ENCODE results near the gene TCF7L2.
"Not testable (repeated sequence)": the region's sequence is repeated elsewhere in the genome, so short reads cannot be mapped to it uniquely, and the experiment has no call there.

The TCF7L2 gene

DNA sequence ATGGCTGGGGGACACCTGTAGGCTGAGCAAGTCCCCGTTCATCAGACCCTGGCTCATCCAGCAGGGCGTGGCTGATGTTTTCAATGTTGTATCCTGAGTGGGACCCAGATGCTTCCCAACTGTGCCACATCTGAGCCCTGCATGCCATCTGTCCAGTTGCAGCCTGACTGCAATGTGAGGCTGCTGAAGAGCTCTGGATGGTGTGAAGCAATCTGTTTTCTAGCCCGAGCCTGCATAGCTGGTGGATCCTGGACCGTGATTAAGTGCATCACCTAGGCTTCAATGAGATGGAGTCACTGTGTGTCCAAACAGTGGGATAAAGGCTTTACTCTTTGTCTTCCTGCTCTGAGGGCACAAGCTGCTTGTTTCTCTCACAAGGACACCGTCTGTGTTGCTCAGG, 99.8 kb downstream of the TCF7L2 start:
- peak; percentile 39 for DNase-seq

GRCh38 chr10:113052076-113052830, 102.2 kb downstream of the TCF7L2 start:
- DNase-seq: no peak

DNA sequence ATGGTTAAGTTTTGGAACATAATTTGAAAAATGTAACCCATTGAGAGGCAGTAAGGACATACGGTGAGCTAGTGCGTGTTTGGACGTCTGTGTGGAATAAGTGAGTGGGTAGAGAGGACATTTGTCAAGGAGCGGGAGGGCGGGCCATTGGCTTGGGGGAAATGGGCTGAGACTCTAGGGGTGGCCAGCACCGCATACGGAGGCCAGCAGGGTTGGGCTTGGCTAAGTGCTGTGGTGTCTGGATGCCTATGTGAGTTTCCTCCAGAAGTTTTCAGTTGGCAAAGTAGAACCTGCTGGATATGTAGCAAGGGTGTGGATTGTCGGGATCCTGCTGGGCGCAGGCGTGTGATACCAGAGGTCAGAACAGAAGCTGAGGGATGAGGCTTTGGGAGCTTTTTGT, 103.0 kb downstream of the TCF7L2 start:
- DNase-seq: no peak

- no peak for DNase-seq
These were observed 103.8 kb downstream of the TCF7L2 start for GRCh38 chr10:113053881-113054280.

DNA sequence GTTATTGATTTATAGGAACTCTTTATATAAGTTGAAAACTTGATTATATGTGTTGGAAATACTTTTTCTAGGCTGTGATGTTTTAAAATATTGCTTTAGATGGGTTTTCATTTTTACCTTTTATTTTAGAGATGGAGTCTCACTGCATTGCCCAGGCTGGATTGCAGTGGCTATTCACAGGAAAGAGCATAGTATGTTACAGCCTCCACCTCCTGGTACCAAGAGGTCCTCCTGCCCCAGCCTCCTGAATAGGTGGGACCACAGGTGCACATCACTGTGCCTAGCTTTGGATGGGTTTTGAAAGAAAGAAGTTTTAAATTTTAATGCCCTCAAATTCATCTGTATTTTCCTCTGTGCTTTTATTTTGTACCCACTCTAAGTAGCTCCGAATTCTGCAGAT, 105.4 kb downstream of the TCF7L2 start:
- DNase-seq: no peak

GRCh38 chr10:113056030-113056429, 106.0 kb downstream of the TCF7L2 start:
- DNase-seq: no peak

DNA sequence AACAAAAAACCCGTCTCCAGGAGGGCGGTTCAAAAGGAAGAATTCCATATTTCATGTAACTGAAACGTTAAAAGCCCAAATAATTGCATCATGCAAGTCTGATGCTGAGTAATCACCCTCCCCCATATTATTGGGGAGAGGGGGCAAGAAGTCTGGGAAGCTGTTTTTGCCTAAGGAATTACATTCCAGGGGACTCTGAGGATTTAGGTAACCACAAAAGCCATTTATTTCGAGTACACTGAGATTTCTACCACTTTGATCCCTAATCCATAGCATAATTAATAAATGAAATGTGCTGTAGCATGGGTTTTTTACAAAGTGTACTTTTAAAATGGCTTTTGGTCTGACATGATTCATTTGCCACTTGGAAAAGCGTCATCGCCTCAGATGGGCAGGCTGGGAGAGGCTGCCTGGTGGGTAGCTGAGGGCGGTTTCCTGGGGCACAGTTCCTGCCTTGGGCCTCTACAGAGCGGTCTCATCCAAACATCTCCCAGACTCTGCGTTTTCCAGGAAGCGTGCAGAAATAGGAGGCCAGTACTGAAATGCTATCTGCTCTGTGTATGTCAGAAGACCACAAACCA, 106.5 kb downstream of the TCF7L2 start:
- DNase-seq: no peak

DNA sequence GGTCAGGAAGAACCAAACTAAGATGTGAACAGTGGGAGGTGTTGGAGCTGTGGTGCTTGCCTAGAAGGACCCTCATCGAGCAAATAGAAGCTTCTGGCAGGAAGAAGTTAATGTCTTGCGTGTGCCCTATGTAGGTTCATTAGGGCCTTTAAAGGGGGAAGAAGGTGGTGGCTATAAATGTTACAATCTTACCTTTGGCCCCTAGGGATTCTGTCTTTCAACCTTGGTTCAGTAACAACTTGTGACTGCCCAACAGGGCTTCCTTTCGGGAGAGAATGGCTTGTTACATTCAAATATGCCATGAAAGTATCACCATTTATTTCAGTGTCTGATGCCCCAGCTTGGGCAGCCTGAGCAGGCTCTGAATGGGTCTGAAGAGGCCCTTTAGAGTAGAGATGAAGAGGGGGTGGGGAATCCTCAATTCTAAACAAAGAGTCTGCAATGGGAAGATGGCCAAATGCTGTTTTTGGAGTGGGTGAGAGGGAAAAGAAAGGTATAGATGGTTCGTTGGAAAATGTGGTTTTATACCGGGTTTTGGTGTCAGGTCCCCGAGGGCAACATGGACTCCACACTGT, 108.0 kb downstream of the TCF7L2 start:
- no peak for DNase-seq

DNA sequence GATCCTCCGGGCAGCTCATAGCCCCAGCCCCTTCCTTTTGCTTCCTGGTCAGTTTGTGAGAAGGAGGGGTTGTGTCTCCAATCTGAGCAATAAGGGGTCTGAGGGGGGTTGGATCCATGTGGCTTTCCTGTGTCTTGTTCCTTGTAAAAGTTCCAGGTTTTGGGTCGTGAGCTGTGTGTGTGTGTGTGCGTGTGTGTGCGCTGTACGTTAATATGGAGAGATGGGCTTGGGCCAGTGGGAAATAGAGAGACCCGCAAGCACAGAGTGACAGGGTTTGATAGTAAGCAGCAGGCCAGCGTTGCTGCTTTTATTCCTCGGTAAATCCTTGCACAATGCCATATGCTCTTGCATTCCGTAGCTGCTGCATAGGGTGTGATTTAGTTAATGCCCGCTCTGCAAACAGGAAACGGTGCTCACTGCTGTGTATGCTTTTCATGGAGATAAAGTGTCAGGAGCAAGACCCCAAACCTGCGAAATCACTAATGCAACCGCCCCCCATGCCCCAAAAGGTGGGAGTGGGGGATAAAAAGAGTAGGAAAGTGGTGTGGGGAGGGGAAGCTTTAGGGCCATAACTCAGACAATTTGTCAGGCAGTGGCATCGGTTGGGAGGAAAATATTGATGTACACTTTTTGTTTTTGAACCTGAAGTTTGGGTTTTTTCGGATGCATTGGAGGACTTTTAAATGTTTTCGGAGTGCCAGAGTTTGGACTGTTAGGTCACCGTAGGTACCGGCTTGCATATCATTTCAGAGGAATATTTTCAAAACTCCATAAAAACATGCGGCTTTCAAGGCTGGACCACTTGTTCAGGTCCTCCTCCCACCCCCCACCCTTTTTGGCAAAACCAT, 108.7 kb downstream of the TCF7L2 start:
- DNase-seq: peak; percentile 25

GRCh38 chr10:113059371-113059780, 109.3 kb downstream of the TCF7L2 start:
- no peak for DNase-seq

GRCh38 chr10:113060201-113061053, 110.4 kb downstream of the TCF7L2 start:
- DNase-seq: no peak

DNA sequence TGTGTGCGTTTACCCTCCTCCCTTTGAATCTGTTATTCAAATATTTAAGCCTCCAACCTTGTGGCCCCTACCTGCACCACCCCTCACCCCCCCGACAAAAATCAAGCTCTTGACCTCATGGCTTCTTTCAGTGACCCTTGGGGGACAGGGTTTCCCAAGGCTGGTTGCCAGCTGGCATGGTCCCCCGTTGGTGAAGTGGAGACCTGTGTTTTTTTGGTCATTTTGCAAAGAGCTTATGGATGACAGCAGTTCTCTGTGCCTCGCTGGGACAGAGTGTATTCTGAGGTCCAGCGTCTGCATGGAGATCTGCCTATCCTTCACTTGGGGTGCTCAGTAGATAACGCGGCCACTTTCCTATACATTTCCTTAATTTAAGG, 111.0 kb downstream of the TCF7L2 start:
- DNase-seq: no peak

GRCh38 chr10:113061557-113061956, 111.5 kb downstream of the TCF7L2 start:
- no peak for DNase-seq

DNA sequence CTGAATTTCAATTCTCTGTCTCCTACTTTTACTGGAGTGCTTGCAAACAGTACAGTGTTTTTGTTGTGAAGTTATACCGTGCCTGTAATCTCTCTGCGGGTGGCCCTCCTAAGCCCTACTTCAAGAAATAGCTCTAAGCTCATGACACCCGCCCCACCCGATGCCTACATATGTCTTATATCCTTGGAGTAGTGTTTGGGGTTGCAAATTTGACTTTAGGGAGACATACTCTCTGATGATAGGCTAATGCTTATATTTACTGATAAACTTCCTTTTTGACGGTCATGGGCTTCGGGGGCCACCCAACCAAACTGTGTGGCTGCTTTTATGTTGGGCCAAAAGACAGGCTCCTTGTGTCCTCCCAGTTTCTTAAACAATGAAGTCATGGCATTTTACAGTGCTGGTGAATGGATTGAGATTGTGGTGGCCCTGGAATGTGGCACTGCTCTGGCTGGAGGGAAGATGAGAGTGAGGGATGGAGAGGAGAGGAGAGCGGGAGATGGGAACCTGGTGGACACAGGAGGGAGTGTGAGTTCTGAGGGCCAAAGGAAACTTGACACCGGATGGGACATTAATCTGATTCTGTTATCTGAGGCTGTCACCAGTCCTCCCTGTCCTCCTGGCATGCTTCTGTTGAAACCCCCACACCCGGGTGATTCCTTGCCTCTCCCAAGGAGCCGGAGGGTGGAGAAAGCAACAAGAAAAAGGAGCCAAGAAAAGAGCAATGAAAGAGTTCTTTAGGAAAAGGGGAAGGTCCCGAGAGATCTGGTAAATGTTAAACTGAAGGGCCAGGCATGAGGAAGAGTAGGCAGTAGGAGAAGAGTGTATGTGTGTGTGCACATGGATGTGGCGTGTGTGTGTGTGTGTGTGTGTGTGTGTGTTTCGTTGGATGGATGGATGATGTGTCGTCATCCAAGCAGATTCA, 113.3 kb downstream of the TCF7L2 start:
- DNase-seq: no peak

DNA sequence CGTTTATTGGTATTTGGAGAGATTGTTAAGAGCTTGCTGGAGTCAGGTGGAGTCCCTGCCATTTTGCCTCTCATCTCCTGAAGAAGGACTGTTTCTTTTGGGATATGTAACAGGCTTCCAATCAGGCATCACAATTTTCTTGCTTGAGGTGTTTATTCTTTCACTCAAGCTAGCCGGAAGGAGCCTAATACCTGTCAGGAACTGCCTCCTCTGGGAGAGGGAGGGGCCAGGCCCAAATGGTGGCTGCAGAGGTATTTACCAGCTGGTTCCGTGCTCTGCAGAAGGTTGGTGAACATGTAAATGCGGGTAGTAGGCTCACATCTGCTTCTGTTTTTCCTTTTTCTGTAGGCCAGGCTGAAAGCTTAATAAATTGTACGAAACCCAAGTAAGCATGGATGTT, 114.0 kb downstream of the TCF7L2 start:
- no peak for DNase-seq

GRCh38 chr10:113066120-113066519, 116.1 kb downstream of the TCF7L2 start:
- DNase-seq: not testable (repeated sequence)

- no peak for DNase-seq
These were observed 116.7 kb downstream of the TCF7L2 start for GRCh38 chr10:113066561-113067312.

DNA sequence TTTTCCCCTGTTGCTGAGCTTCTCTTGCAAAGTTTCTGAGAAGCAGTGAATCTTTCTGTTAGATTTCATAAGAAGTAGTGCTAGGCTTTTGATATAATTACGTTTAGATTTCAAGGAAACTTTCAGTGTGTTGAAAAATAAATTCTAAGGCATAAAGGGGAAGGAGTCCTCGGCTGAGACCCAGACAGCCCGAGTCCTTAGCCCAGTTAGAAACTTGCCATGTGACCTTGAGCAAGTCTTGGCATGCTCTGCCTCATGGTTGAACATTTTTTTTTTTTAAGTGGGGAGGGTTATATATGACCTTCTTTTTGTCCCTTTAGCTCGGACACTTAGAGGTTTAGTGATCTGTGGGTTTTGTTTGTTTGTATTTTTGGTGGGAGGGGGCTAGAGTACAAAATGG, 117.5 kb downstream of the TCF7L2 start:
- DNase-seq: no peak

DNA sequence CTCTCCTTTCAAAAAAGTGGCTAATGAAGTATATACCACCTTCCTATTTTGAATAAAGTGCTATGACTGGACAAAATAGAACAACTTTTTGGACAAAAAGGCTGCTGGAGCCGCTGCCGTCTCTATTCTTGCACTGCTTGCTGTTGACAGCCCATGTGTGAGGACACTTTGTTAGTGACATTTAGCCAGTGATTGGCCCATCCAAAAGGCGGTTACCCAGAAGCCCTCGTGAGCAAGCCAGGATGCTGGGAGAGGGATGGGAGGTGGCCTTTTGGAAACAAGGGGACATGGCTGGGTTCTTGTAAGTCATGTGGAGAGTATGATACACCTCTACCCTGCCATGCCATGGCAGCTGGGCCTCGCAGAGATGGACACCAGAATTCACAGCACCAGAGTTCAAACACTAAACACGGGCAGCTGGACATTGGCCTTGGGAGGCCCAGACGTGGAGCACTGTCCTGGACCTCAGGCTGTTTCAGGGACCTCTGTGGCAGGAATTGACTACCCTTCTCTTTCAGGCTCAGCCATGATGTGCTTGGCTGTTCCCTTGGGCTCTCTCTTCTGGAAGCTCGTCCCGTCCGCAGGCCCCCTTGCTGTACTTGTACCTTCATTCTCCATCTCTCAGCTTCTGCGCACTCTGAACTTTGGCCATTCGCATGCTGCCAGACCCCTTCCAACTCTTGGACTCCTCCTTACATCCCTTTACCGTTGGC, 118.3 kb downstream of the TCF7L2 start:
- no peak for DNase-seq

- DNase-seq: no peak
These were observed 119.5 kb downstream of the TCF7L2 start for GRCh38 chr10:113069595-113069994.

Measured in NCI-H1694 treated with DMSO at 0.1 percent for 48 hours (cell line).